ENCODE results near the gene DRGX. TPM values are rescaled to one million over a fixed set of nuclear protein-coding genes. Genes with fewer than 3 reads are reported as not detected.

The DRGX gene
- total and polyA plus RNA-seq, 2 donors (not counting 1 experiment from before 2014, with no cell fraction given): not detected

DNA sequence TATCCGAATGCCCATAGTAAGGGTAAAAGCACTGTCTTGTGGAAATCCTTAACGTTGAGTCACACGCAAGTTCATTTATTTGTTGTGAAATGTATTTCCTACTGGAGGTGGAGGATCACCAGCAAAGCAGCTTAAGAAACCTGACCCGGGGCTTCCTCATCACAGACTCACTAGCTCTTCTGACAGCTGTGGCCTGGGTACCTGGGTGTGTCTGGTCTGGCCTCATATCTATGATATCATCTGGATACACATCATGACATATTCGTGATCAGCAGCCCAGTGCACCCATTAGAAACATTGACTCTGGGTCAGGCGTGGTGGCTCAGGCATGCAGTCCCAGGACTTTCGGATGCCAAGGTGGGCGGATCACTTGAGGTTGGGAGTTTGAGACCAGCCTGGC, 8.8 kb downstream of the DRGX start:
- WGBS (ENCODE audit: insufficient coverage): 96% methylated on average over 6 of the region's 8 CpGs
- Histone ChIP-seq H3K4me2 (replicated peaks; ENCODE audit: low read depth, low read length, poor library complexity, severe bottlenecking) (no peak overlapping the region), H4K20me1 (ENCODE audit: control insufficient read depth, insufficient read depth, low read length, poor library complexity, severe bottlenecking) (no peaks in the 10 kb centered on the region), H3K4me3 (ENCODE audit: control extremely low read depth in 1 of 5, extremely low read depth in 1 of 5, insufficient read depth in 1 of 5, low read depth in 2 of 5, low read length in 4 of 5) (no peak overlapping the region), H3K79me2 (ENCODE audit: control insufficient read depth, insufficient read depth, low read length) (no peaks in the 10 kb centered on the region), H3K36me3 (replicated peaks in 1 of 2; ENCODE audit: control extremely low read depth in 1 of 2, control insufficient read depth in 1 of 2, extremely low read depth in 1 of 2, insufficient read depth in 2 of 2, low read length in 1 of 2) (no peaks in the 10 kb centered on the region), H2AFZ (ENCODE audit: insufficient read depth, low read depth, low read length, poor library complexity, severe bottlenecking) (no peak overlapping the region), H3K9me3 (ENCODE audit: control extremely low read depth in 1 of 3, control insufficient read depth in 2 of 3, insufficient read depth in 1 of 3, low read length in 2 of 3) (no peaks in the 10 kb centered on the region), H3K27ac (ENCODE audit: low read length in 2 of 2) (no peak overlapping the region), H3K4me1 (ENCODE audit: control insufficient read depth in 2 of 2, insufficient read depth in 2 of 2, low read length in 2 of 2) (no peaks in the 10 kb centered on the region), H3K9ac (ENCODE audit: low read length) (no peak overlapping the region), H3K27me3 (replicated peaks in 1 of 4; ENCODE audit: control extremely low read depth in 1 of 4, control insufficient read depth in 3 of 4, insufficient read depth in 4 of 4, low read length in 3 of 4) (peaks cover 0 to 23% (median 2%) of the 10 kb centered on the region in 4 experiments)
- POLR2A ChIA-PET: no interaction called here
- CTCF ChIA-PET: interaction anchor here (0.7 to 1.0 kb wide), 2 partner anchors 10 to 208 kb away, joined by 3 read pairs; no protein-coding TSS in a partner anchor
- H3K9me3 Mint-ChIP-seq (ENCODE audit: insufficient read depth): no peaks in the 10 kb centered on the region
- ATAC-seq (ENCODE audit: low read depth) (no peak), DNase-seq (no peak)
- TF ChIP-seq EZH2 (IDR thresholded peaks at IDR 0.05; ENCODE audit: borderline replicate concordance, insufficient read depth, low read depth, low read length, poor library complexity, severe bottlenecking): no peak
- no peak overlapping the region for H3K4me3 Mint-ChIP-seq
- no peaks in the 10 kb centered on the region for H3K4me1 Mint-ChIP-seq
- no peak overlapping the region for H3K27ac Mint-ChIP-seq
- peaks cover 40% of the 10 kb centered on the region for H3K27me3 Mint-ChIP-seq
- intact Hi-C loops (cut with micrococcal nuclease): no loop called here

DNA sequence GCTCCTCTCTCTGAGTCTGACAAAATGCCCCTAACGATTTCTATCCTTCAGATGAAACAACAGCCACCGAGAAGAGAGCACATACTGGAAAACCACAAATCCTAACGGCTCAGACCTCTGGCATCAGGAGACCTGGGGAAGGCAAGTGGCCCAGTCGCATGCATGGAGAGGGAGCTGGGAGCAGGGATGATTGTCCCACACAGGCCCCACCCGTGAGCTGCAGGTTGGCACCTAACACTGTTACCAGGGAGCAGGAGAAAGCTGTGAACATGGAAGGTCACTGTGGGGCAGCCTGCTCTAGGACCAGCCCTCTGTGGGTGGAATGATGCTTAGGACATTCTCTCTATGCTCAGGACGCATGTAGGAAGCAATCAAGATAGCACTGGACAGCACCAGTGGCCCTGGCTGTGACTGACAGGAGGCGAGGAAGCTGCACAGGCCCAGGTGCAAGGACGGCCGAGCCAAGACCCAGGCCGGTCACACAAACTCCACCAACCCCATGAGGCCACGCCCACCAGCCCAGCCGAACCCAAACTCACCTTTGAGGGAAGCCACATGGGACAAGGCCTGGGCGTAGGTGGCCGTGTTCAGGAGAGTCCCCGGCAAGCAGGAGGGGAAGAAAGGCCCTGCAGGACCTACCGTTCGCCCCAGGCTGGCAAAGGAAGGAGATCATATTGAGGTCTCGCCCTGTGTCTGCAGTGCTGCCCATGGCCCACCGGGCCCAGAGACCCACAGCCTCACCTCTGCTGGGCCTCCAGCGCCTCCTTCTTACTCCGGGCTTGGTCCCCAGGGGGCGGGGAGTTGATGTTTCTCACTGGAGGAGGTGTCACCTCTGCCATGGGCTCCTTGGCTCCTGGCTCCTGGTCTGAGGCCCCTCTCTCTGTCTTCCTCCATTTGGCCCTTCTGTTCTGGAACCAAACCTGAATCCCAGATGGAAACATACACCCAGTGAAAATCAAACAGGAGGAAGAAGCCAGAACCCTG, 9.7 kb downstream of the DRGX start:
- peaks cover 0 to 16% (median under 1%) of the 10 kb centered on the region in 4 experiments for H3K27me3 ChIP-seq (replicated peaks in 1 of 4; ENCODE audit: control extremely low read depth in 1 of 4, control insufficient read depth in 3 of 4, insufficient read depth in 4 of 4, low read length in 3 of 4)
- Mint-ChIP-seq H3K27ac (no peak overlapping the region), H3K9me3 (ENCODE audit: insufficient read depth) (no peaks in the 10 kb centered on the region), H3K27me3 (peaks cover 32% of the 10 kb centered on the region), H3K4me1 (no peaks in the 10 kb centered on the region), H3K4me3 (no peak overlapping the region)
- H3K4me2 ChIP-seq (replicated peaks; ENCODE audit: low read depth, low read length, poor library complexity, severe bottlenecking): no peak overlapping the region
- no peak overlapping the region for H3K4me3 ChIP-seq (ENCODE audit: control extremely low read depth in 1 of 5, extremely low read depth in 1 of 5, insufficient read depth in 1 of 5, low read depth in 2 of 5, low read length in 4 of 5)
- TF ChIP-seq EZH2 (IDR thresholded peaks at IDR 0.05; ENCODE audit: borderline replicate concordance, insufficient read depth, low read depth, low read length, poor library complexity, severe bottlenecking): no peak
- TF ChIP-seq CTCF (IDR thresholded peaks at IDR 0.05): no peak
- intact Hi-C loops (cut with micrococcal nuclease): no loop called here
- no peak overlapping the region for H3K27ac ChIP-seq (ENCODE audit: low read length in 2 of 2)
- H4K20me1 ChIP-seq (ENCODE audit: control insufficient read depth, insufficient read depth, low read length, poor library complexity, severe bottlenecking): no peaks in the 10 kb centered on the region
- no peaks in the 10 kb centered on the region for H3K9me3 ChIP-seq (ENCODE audit: control extremely low read depth in 1 of 3, control insufficient read depth in 2 of 3, insufficient read depth in 1 of 3, low read length in 2 of 3)
- ChIA-PET CTCF (interaction anchor here (1.0 kb wide), 1 partner anchor 207 kb away, joined by 3 read pairs; no protein-coding TSS in a partner anchor), POLR2A (no interaction called here)
- WGBS (ENCODE audit: insufficient coverage): 87% methylated on average over 21 of the region's 22 CpGs
- no peak for DNase-seq
- no peaks in the 10 kb centered on the region for H3K36me3 ChIP-seq (replicated peaks in 1 of 2; ENCODE audit: control extremely low read depth in 1 of 2, control insufficient read depth in 1 of 2, extremely low read depth in 1 of 2, insufficient read depth in 2 of 2, low read length in 1 of 2)
- H3K9ac ChIP-seq (ENCODE audit: low read length): no peak overlapping the region
- no peak for ATAC-seq (ENCODE audit: low read depth)
- H3K4me1 ChIP-seq (ENCODE audit: control insufficient read depth in 2 of 2, insufficient read depth in 2 of 2, low read length in 2 of 2): no peaks in the 10 kb centered on the region
- no peak overlapping the region for H2AFZ ChIP-seq (ENCODE audit: insufficient read depth, low read depth, low read length, poor library complexity, severe bottlenecking)
- no peaks in the 10 kb centered on the region for H3K79me2 ChIP-seq (ENCODE audit: control insufficient read depth, insufficient read depth, low read length)

Measured in B cell (primary cell).